Activated CD4-positive, alpha-beta T cell treated with anti-CD3 and anti-CD28 coated beads, Interleukin-2, amount 10 ng/mL, durations not matched to agents 7 days and 5 days (primary cell): ENCODE measurements around the gene KIAA0513. TPM values are rescaled to one million over a fixed set of nuclear protein-coding genes. Genes with fewer than 3 reads are reported as not detected.
A peak's percentile ranks its signal among the peaks of the same experiment; 100 is the strongest.
"Not testable (repeated sequence)": the region's sequence is repeated elsewhere in the genome, so short reads cannot be mapped to it uniquely, and the experiment has no call there.

ENCODE experiments used
- CTCF ChIA-PET: fragments of 350-600 bp; sonication (Branson Sonifier 250); formaldehyde crosslinking; loops from one replicate; lab custom pipeline; 2021; ENCODE audit warnings: antibody characterized with exemption; lab: Charles Lee
- POLR2A ChIA-PET: fragments of 350-600 bp; sonication (Branson Sonifier 250); formaldehyde crosslinking; loops from one replicate; lab custom pipeline; 2021; ENCODE audit warnings: antibody characterized with exemption; lab: Charles Lee
- DNase-seq: peaks from one replicate; pipeline ENCODE4 v3.0.0-alpha.2; 2020
- H3K27ac Mint-ChIP-seq: one replicate; pipeline ENCODE4 v1.8.0; 2021; ENCODE audit warnings: mild to moderate bottlenecking, moderate library complexity, mixed read lengths
- H3K27me3 Mint-ChIP-seq: one replicate; pipeline ENCODE4 v1.8.0; 2021; ENCODE audit warnings: mixed read lengths
- H3K36me3 Mint-ChIP-seq: one replicate; pipeline ENCODE4 v1.8.0; 2021; ENCODE audit warnings: low read depth, mixed read lengths
- H3K4me1 Mint-ChIP-seq: one replicate; pipeline ENCODE4 v1.8.0; 2021; ENCODE audit warnings: mixed read lengths
- H3K4me3 Mint-ChIP-seq: one replicate; pipeline ENCODE4 v1.8.0; 2021; ENCODE audit warnings: mild to moderate bottlenecking, moderate library complexity, mixed read lengths
- H3K9me3 Mint-ChIP-seq: one replicate; pipeline ENCODE4 v1.8.0; 2021; ENCODE audit warnings: mixed read lengths
- total RNA-seq, 2 experiments: library from RNA; stranded (reverse); gene quantifications; one replicate each; pipeline ENCODE4 v1.2.3, GENCODE V29; 2021

Gene KIAA0513
- total RNA-seq, 2 experiments from 2014 or later: 13.6 to 14.8 TPM

- CTCF ChIA-PET: no interaction called here
- peaks cover 20% of the 10 kb centered on the region for H3K36me3 Mint-ChIP-seq
- H3K9me3 Mint-ChIP-seq: peaks cover 3% of the 10 kb centered on the region
- H3K4me1 Mint-ChIP-seq: peaks cover 38% of the 10 kb centered on the region
- DNase-seq: no peak
- no peaks in the 10 kb centered on the region for H3K27me3 Mint-ChIP-seq
- POLR2A ChIA-PET: no interaction called here
- H3K27ac Mint-ChIP-seq: no peak overlapping the region
- no peak overlapping the region for H3K4me3 Mint-ChIP-seq
Measured at GRCh38 chr16:85048921-85049562, 21.4 kb downstream of the KIAA0513 start.

DNA sequence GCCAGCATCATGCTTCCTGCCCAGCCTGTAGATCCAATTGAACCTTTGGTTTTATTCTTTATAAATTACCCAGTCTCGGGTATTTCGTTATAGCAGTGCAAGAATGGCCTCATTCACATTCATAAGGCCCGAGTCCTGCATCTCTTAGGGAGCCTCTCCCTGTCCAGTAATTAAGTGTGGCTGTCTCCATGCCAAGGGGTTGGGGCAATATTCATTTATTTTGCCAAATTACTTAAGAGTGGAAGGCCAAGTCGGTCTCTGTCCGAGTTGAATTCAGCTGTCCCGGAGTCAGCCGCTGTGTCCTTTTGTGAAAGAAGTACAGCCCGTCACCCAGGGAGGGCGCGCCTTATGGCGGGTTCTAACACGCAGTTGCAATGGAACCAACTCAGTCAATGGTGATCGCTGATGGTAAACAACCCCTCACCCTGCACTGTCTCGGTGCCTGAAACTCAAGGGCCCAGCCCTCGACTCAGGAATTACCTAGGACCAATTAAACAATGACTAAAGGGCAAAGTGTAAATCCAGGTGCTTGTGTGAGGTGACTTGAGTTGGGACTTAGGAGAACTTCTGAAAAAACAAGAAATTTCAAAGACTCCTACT, 22.2 kb downstream of the KIAA0513 start:
- peaks cover 20% of the 10 kb centered on the region for H3K36me3 Mint-ChIP-seq
- DNase-seq: no peak
- H3K4me3 Mint-ChIP-seq: no peak overlapping the region
- no peak overlapping the region for H3K27ac Mint-ChIP-seq
- CTCF ChIA-PET: no interaction called here
- POLR2A ChIA-PET: no interaction called here
- peaks cover 46% of the 10 kb centered on the region for H3K4me1 Mint-ChIP-seq
- H3K27me3 Mint-ChIP-seq: no peaks in the 10 kb centered on the region
- peaks cover 3% of the 10 kb centered on the region for H3K9me3 Mint-ChIP-seq

DNA sequence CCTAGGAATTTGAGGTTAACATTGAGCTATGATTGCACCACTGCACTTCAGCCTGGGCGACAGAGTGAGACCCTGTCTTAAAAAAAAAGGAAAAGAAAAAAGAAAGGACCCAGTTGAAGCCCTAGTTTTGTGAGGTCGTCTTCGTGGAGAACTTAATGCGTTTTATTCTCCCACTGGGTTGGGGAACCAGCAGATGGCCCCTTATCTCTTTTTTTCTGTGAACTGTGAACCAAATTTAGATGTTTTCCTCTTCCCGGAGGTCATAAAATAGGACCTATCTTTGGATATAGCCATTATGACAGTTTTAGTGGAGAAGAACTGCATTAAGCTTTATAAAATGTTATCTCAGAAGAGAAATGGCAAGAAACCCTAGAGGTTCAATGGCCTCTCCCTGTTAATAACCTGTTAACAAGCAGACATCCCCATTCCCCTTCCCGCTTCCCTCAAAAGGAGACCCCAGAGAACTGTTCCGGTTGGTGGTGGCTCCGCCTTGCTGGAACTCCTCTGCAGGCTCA, 23.5 kb downstream of the KIAA0513 start:
- H3K36me3 Mint-ChIP-seq: peaks cover 22% of the 10 kb centered on the region

DNA sequence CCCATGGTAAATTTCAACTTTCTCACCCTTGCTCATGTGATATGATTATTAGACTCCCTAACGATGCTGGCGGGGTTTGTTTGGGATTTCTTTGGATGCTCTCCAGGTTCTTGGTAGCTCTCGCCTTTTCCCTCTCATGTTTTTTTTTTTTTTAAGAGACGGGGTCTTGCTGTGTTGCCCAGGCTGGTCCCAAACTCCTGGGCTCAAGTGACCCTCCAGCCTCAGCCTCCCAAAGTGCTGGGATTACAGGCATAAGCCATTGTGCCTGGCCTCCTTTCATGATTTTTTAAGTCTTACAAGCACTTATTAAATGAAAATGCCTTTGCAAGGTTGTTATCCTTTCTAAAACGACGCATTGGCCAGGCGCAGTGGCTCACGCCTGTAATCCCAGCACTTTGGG, 24.1 kb downstream of the KIAA0513 start:
- Mint-ChIP-seq H3K4me1 (peaks cover 59% of the 10 kb centered on the region), H3K36me3 (peaks cover 20% of the 10 kb centered on the region), H3K27ac (no peak overlapping the region), H3K27me3 (no peaks in the 10 kb centered on the region), H3K9me3 (peaks cover 3% of the 10 kb centered on the region), H3K4me3 (no peak overlapping the region)
- DNase-seq: no peak
- ChIA-PET CTCF (interaction anchor here (0.6 kb wide), 1 partner anchor 44 kb away, joined by 4 read pairs; no protein-coding TSS in a partner anchor), POLR2A (no interaction called here)

More for the DNA sequence above, 23.5 kb downstream of the KIAA0513 start:
- Mint-ChIP-seq H3K27ac (no peak overlapping the region), H3K4me1 (peaks cover 57% of the 10 kb centered on the region), H3K27me3 (no peaks in the 10 kb centered on the region), H3K4me3 (no peak overlapping the region), H3K9me3 (peaks cover 3% of the 10 kb centered on the region)
- ChIA-PET POLR2A (no interaction called here), CTCF (no interaction called here)
- no peak for DNase-seq

GRCh38 chr16:85052536-85052935, 24.9 kb downstream of the KIAA0513 start:
- H3K9me3 Mint-ChIP-seq: peaks cover 3% of the 10 kb centered on the region
- H3K4me3 Mint-ChIP-seq: no peak overlapping the region
- H3K27me3 Mint-ChIP-seq: no peaks in the 10 kb centered on the region
- DNase-seq: no peak
- POLR2A ChIA-PET: no interaction called here
- no peak overlapping the region for H3K27ac Mint-ChIP-seq
- CTCF ChIA-PET: interaction anchor here (1.3 kb wide), 1 partner anchor 25 kb away, joined by 3 read pairs; the partner anchor contains the start of gene KIAA0513
- peaks cover 59% of the 10 kb centered on the region for H3K4me1 Mint-ChIP-seq
- H3K36me3 Mint-ChIP-seq: peaks cover 26% of the 10 kb centered on the region

- Mint-ChIP-seq H3K27ac (peak overlapping the region; percentile 99), H3K36me3 (peaks cover 21% of the 10 kb centered on the region), H3K4me1 (peaks cover 58% of the 10 kb centered on the region)
- DNase-seq, H3K27me3 Mint-ChIP-seq, H3K4me3 Mint-ChIP-seq, H3K9me3 Mint-ChIP-seq, POLR2A ChIA-PET: not testable (repeated sequence)
- CTCF ChIA-PET: interaction anchor here (0.6 kb wide), 3 partner anchors 15 to 313 kb away, joined by 3 read pairs; no protein-coding TSS in a partner anchor
Measured at GRCh38 chr16:85054321-85054720, 26.7 kb downstream of the KIAA0513 start.

- POLR2A ChIA-PET: interaction anchor here (1.1 kb wide), 1 partner anchor 44 kb away, joined by 3 read pairs; no protein-coding TSS in a partner anchor
- Mint-ChIP-seq H3K36me3 (peaks cover 21% of the 10 kb centered on the region), H3K27ac (peak overlapping the region; percentile 99), H3K9me3 (peaks cover 3% of the 10 kb centered on the region), H3K4me3 (peak overlapping the region; percentile 72), H3K27me3 (no peaks in the 10 kb centered on the region), H3K4me1 (peaks cover 58% of the 10 kb centered on the region)
- peak; percentile 10 for DNase-seq
- CTCF ChIA-PET: interaction anchor here (0.6 to 1.8 kb wide), 5 partner anchors 8 to 419 kb away, joined by 3 to 5 read pairs (median 4); partner anchors contain the start of gene KIAA0513
Measured at GRCh38 chr16:85054948-85055492, 27.4 kb downstream of the KIAA0513 start.

GRCh38 chr16:85055493-85056210, 28.1 kb downstream of the KIAA0513 start:
- ChIA-PET CTCF (interaction anchor here (0.9 to 1.8 kb wide), 5 partner anchors 9 to 420 kb away, joined by 3 to 7 read pairs (median 5); partner anchors contain the start of gene KIAA0513), POLR2A (interaction anchor here (0.5 to 1.1 kb wide), 2 partner anchors 13 to 45 kb away, joined by 3 read pairs; no protein-coding TSS in a partner anchor)
- Mint-ChIP-seq H3K4me3 (peak overlapping the region; percentile 72), H3K36me3 (peaks cover 21% of the 10 kb centered on the region), H3K9me3 (peaks cover 3% of the 10 kb centered on the region), H3K27me3 (no peaks in the 10 kb centered on the region), H3K27ac (peak overlapping the region; percentile 99), H3K4me1 (peaks cover 56% of the 10 kb centered on the region)
- peak; percentile 94 for DNase-seq

DNA sequence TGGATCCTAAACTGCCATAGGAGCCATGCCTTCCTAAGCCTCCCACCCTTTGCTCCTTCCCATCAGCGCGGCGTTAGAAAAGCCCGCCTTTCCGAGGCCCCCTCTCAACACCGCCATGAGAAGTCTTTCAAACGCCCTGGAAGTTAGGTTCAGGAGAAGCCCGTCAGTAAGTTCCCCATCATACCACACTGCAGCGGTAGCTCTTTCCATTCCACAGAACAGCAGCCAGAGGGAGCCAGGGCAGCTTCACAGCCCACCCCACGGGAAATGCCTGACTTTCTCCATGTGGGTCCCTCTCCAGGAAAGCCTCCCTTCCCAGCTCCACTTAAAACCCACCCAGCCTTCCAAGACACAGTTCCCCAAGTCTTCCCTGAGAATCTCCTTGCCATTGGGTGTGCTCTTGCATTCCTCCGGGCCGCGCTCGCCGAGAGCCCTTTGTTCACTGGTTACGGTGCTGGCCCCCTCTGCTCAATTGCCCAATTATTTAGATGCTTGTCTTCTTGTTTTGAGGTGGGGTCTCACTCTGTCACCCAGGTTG, 28.7 kb downstream of the KIAA0513 start:
- H3K4me3 Mint-ChIP-seq: peak overlapping the region; percentile 72
- peaks cover 53% of the 10 kb centered on the region for H3K4me1 Mint-ChIP-seq
- ChIA-PET POLR2A (interaction anchor here (0.5 to 1.1 kb wide), 3 partner anchors 14 to 46 kb away, joined by 3 read pairs; no protein-coding TSS in a partner anchor), CTCF (interaction anchor here (0.9 to 1.9 kb wide), 5 partner anchors 10 to 30 kb away, joined by 4 to 7 read pairs (median 5); partner anchors contain the start of gene KIAA0513)
- DNase-seq: peak; percentile 16
- peaks cover 21% of the 10 kb centered on the region for H3K36me3 Mint-ChIP-seq
- no peaks in the 10 kb centered on the region for H3K27me3 Mint-ChIP-seq
- peaks cover 3% of the 10 kb centered on the region for H3K9me3 Mint-ChIP-seq
- peak overlapping the region; percentile 99 for H3K27ac Mint-ChIP-seq

DNA sequence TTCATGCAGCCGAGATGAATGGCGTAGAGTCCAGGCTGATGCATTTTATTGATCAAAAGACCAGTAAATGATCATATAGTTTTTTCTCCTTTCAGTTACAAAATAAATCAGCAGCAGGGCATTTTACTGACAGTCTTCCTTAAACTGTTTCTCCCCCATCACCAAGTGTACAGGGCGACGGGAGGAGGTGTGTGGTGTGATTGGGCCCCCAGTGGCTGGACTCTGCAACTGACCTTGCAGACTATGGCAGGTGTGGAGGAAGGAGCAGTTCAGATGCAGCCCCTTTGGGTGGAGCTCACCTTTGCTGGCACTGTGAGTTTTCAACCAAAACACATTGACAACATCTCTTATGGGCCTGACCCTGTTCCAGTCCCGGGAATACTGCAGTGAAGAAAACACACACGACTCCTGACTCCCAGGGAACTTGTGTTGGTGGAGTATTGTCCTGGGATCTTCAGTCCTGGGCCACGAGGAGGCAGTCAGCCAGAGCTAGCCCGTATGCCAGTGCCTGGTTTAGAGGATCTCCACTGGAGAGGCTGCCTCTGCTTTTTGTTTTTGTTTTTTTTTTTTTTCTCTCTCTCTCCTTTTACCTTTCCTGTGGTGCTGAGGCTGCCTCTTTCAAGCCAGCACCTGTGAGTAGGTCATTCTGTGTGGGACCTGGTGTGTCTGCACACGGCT, 29.8 kb downstream of the KIAA0513 start:
- ChIA-PET CTCF (interaction anchor here (0.7 to 1.9 kb wide), 3 partner anchors 10 to 880 kb away, joined by 3 to 5 read pairs (median 3); no protein-coding TSS in a partner anchor), POLR2A (no interaction called here)
- Mint-ChIP-seq H3K4me3 (peak overlapping the region; percentile 30), H3K36me3 (peaks cover 21% of the 10 kb centered on the region), H3K27me3 (no peaks in the 10 kb centered on the region), H3K4me1 (peaks cover 53% of the 10 kb centered on the region), H3K9me3 (peaks cover 3% of the 10 kb centered on the region), H3K27ac (peak overlapping the region; percentile 99)
- DNase-seq: no peak

DNA sequence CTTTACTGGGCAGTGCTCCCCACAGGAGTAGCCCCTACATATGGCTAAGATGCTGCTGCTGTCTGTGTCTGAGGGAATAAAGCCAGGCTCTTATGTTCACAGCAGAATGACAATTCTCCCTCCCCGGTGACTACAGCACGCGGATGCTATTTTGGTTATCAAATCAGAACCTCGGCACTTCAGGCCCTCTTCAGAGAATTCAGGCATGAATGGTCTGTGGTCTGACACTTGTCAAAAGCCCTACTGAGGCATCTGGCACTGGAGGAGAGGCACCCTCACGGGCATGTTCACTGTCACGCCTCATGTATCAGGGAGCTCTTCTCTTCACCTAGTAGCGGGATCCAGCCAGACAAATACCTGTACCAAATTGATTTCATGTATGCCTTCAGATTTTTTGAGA, 30.4 kb downstream of the KIAA0513 start:
- CTCF ChIA-PET: interaction anchor here (0.7 to 1.9 kb wide), 3 partner anchors 10 to 880 kb away, joined by 3 to 5 read pairs (median 3); no protein-coding TSS in a partner anchor
- H3K4me1 Mint-ChIP-seq: peaks cover 53% of the 10 kb centered on the region
- H3K9me3 Mint-ChIP-seq: peaks cover 3% of the 10 kb centered on the region
- no peak for DNase-seq
- no peaks in the 10 kb centered on the region for H3K27me3 Mint-ChIP-seq
- peaks cover 21% of the 10 kb centered on the region for H3K36me3 Mint-ChIP-seq
- no peak overlapping the region for H3K4me3 Mint-ChIP-seq
- POLR2A ChIA-PET: no interaction called here
- peak overlapping the region; percentile 99 for H3K27ac Mint-ChIP-seq
